HG03520 (cell line): ENCODE data around the gene R3HDM2.

ENCODE experiments used
- ATAC-seq: cut with Tn5 transposase; IDR thresholded peaks from one replicate; pipeline ENCODE4 v1.9.1; 2021; ENCODE audit warnings: mild to moderate bottlenecking, moderate library complexity; ENCODE audit not compliant: unreplicated experiment

The R3HDM2 gene

GRCh38 chr12:57233357-57234232 is 197.2 kb downstream of the R3HDM2 start:
- no peak for ATAC-seq

- no peak for ATAC-seq
These were observed 198.6 kb downstream of the R3HDM2 start for GRCh38 chr12:57232156-57232756.

- ATAC-seq: no peak
These were observed 199.4 kb downstream of the R3HDM2 start for GRCh38 chr12:57231276-57232021.

GRCh38 chr12:57230381-57231155 is 200.3 kb downstream of the R3HDM2 start:
- ATAC-seq: no peak

GRCh38 chr12:57229634-57230380 is 201.0 kb downstream of the R3HDM2 start, which contains the start of gene SHMT2:
SHMT2 (plus strand) TSS chr12:57229711; CDS start chr12:57229779, 68 bp downstream.
- ATAC-seq: peak; percentile 72

GRCh38 chr12:57229046-57229633 is 201.7 kb downstream of the R3HDM2 start:
- ATAC-seq: no peak

GRCh38 chr12:57227315-57228115 is 203.3 kb downstream of the R3HDM2 start:
- ATAC-seq: no peak

- ATAC-seq: no peak
These were observed 204.1 kb downstream of the R3HDM2 start for GRCh38 chr12:57226588-57227314.

GRCh38 chr12:57225680-57226210 is 205.1 kb downstream of the R3HDM2 start:
- no peak for ATAC-seq

- no peak for ATAC-seq
These were observed 205.7 kb downstream of the R3HDM2 start for GRCh38 chr12:57224973-57225679.

- ATAC-seq: no peak
These were observed 206.4 kb downstream of the R3HDM2 start for GRCh38 chr12:57224278-57224972.

- no peak for ATAC-seq
These were observed 207.4 kb downstream of the R3HDM2 start for GRCh38 chr12:57223191-57224165.

- no peak for ATAC-seq
These were observed 208.3 kb downstream of the R3HDM2 start for GRCh38 chr12:57222286-57223190.

GRCh38 chr12:57221169-57221917 is 209.5 kb downstream of the R3HDM2 start:
- no peak for ATAC-seq
